DOHH2 (cell line): ENCODE data around the gene UBXN6.

Experiments used
- H3F3A ChIP-seq: fragments of 200-600 bp; sonication (generic), shearing (Covaris generic); 2 replicates; pipeline ENCODE4 v1.6.0; 2016; ENCODE audit warnings: antibody characterized with exemption, mild to moderate bottlenecking; ENCODE audit not compliant: control insufficient read depth, insufficient read depth
- H3K27ac ChIP-seq: fragments of 200-600 bp; sonication (generic); 2 replicates; pipeline ENCODE4 v1.5.1; 2014; ENCODE audit warnings: low read depth, mild to moderate bottlenecking, low read length, moderate library complexity
- H3K27me3 ChIP-seq: fragments of 200-600 bp; sonication (generic); 2 replicates; pipeline ENCODE4 v1.6.1; 2014; ENCODE audit warnings: mild to moderate bottlenecking, low read length, mixed read lengths; ENCODE audit not compliant: control insufficient read depth
- H3K36me3 ChIP-seq: fragments of 200-600 bp; sonication (generic); 2 replicates; pipeline ENCODE4 v1.6.1; 2014; ENCODE audit warnings: mild to moderate bottlenecking, low read length, moderate library complexity, mixed read lengths; ENCODE audit not compliant: control insufficient read depth
- H3K4me1 ChIP-seq: fragments of 200-600 bp; sonication (generic); 2 replicates; pipeline ENCODE4 v1.6.1; 2014; ENCODE audit warnings: mild to moderate bottlenecking, low read length, mixed read lengths; ENCODE audit not compliant: control insufficient read depth
- H3K4me2 ChIP-seq: fragments of 200-600 bp; sonication (generic); 2 replicates; pipeline ENCODE4 v1.6.0; 2014; ENCODE audit warnings: mild to moderate bottlenecking, low read length, moderate library complexity
- H3K4me3 ChIP-seq: fragments of 200-600 bp; sonication (generic); 2 replicates; pipeline ENCODE4 v1.5.1; 2014; ENCODE audit warnings: mild to moderate bottlenecking, low read length, mixed read lengths
- H3K79me2 ChIP-seq: fragments of 200-600 bp; sonication (generic); 2 replicates; pipeline ENCODE4 v1.6.1; 2014; ENCODE audit warnings: mild to moderate bottlenecking, low read length, mixed read lengths; ENCODE audit not compliant: control insufficient read depth
- H3K9me2 ChIP-seq: fragments of 200-600 bp; sonication (generic); replicated peaks from 2 replicates; pipeline ENCODE4 v1.6.1; 2014; ENCODE audit warnings: mild to moderate bottlenecking, low read length, mixed read lengths; ENCODE audit not compliant: control insufficient read depth
- H3K9me3 ChIP-seq: fragments of 200-600 bp; sonication (generic); 2 replicates; pipeline ENCODE4 v1.6.1; 2014; ENCODE audit warnings: antibody characterized with exemption, low read length, mixed read lengths; ENCODE audit not compliant: control insufficient read depth, insufficient read depth
- H4K20me1 ChIP-seq: fragments of 200-600 bp; sonication (generic); 2 replicates; pipeline ENCODE4 v1.6.0; 2014; ENCODE audit warnings: low read depth, mild to moderate bottlenecking, antibody characterized with exemption, low read length, moderate library complexity; ENCODE audit not compliant: control insufficient read depth, insufficient read depth
- CTCF ChIP-seq: fragments of 200-600 bp; sonication (generic); IDR thresholded peaks from one replicate; pipeline ENCODE4 v1.5.1; 2014; ENCODE audit warnings: antibody characterized with exemption, mild to moderate bottlenecking, low read depth, low read length; ENCODE audit not compliant: poor library complexity, severe bottlenecking
- EZH2phosphoT487 ChIP-seq: fragments of 200-600 bp; sonication (generic); IDR thresholded peaks from 2 replicates; pipeline ENCODE4 v1.6.1; 2017; ENCODE audit warnings: borderline replicate concordance, mild to moderate bottlenecking, antibody characterized with exemption, low read length, moderate library complexity, mixed read lengths

The UBXN6 gene

GRCh38 chr19:4493929-4494690 is 36.5 kb upstream of the UBXN6 start:
- Histone ChIP-seq H3K36me3 (peaks cover 44% of the 10 kb centered on the region), H4K20me1 (no peaks in the 10 kb centered on the region)

GRCh38 chr19:4493104-4493928 is 35.7 kb upstream of the UBXN6 start:
- no peaks in the 10 kb centered on the region for H3K9me3 ChIP-seq
- no peak overlapping the region for H3K4me3 ChIP-seq
- no peak overlapping the region for H3K27ac ChIP-seq
- H3F3A ChIP-seq = no peaks in the 10 kb centered on the region
- no peak overlapping the region for H3K4me2 ChIP-seq
- no peaks in the 10 kb centered on the region for H3K4me1 ChIP-seq
- H4K20me1 ChIP-seq = no peaks in the 10 kb centered on the region
- H3K79me2 ChIP-seq = no peaks in the 10 kb centered on the region
- no peaks in the 10 kb centered on the region for H3K27me3 ChIP-seq
- H3K36me3 ChIP-seq = peaks cover 44% of the 10 kb centered on the region
- no peaks in the 10 kb centered on the region for H3K9me2 ChIP-seq
- TF ChIP-seq CTCF = no peak
- TF ChIP-seq EZH2phosphoT487 = no peak

More at GRCh38 chr19:4493929-4494690, 36.5 kb upstream of the UBXN6 start:
- Histone ChIP-seq H3K79me2 (no peaks in the 10 kb centered on the region), H3K27ac (no peak overlapping the region), H3K9me3 (no peaks in the 10 kb centered on the region), H3K9me2 (no peaks in the 10 kb centered on the region), H3K27me3 (no peaks in the 10 kb centered on the region), H3F3A (no peaks in the 10 kb centered on the region), H3K4me3 (no peak overlapping the region), H3K4me2 (no peak overlapping the region), H3K4me1 (no peaks in the 10 kb centered on the region)
- TF ChIP-seq CTCF (no peak), EZH2phosphoT487 (no peak)

- H3K4me2 ChIP-seq = no peak overlapping the region
- no peaks in the 10 kb centered on the region for H3K79me2 ChIP-seq
- no peaks in the 10 kb centered on the region for H3K27me3 ChIP-seq
- no peak overlapping the region for H3K4me3 ChIP-seq
- H4K20me1 ChIP-seq = no peaks in the 10 kb centered on the region
- H3F3A ChIP-seq = no peaks in the 10 kb centered on the region
- no peaks in the 10 kb centered on the region for H3K9me2 ChIP-seq
- peaks cover 40% of the 10 kb centered on the region for H3K36me3 ChIP-seq
- H3K27ac ChIP-seq = no peak overlapping the region
- H3K9me3 ChIP-seq = no peaks in the 10 kb centered on the region
- H3K4me1 ChIP-seq = no peaks in the 10 kb centered on the region
- TF ChIP-seq EZH2phosphoT487 (no peak), CTCF (no peak)
Observed at GRCh38 chr19:4492337-4493103, 34.9 kb upstream of the UBXN6 start.
